Esophagus muscularis mucosa (tissue), 4 donors: ENCODE measurements around the gene AFP.

Experiments used
- EP300 ChIP-seq: sonication (generic); formaldehyde crosslinking; IDR thresholded peaks from one replicate; pipeline ENCODE4 v1.6.1; 2017; ENCODE audit warnings: antibody characterized with exemption
- POLR2A ChIP-seq: fragments of 450-650 bp; IDR thresholded peaks from one replicate; pipeline ENCODE4 v1.6.1; 2017; ENCODE audit warnings: antibody characterized with exemption, moderate library complexity, mild to moderate bottlenecking, low read depth
- POLR2AphosphoS5 ChIP-seq, 2 donors: sonication (generic); formaldehyde crosslinking; IDR thresholded peaks; one replicate each; pipeline ENCODE4 v1.6.1; 2017; ENCODE audit warnings: antibody characterized with exemption in 2 of 2
- TF ChIP-seq, protein P1 (sequence below), 3 experiments: fragments of 200-600 bp in 2 of 3; fragments of 450-650 bp in 1 of 3; sonication (generic) in 2 of 3; IDR thresholded peaks; one replicate each; pipeline ENCODE4 v1.5.1; 2017 to 2019; ENCODE audit warnings: antibody characterized with exemption in 3 of 3, mild to moderate bottlenecking in 2 of 3, moderate library complexity in 1 of 3

DNA sequence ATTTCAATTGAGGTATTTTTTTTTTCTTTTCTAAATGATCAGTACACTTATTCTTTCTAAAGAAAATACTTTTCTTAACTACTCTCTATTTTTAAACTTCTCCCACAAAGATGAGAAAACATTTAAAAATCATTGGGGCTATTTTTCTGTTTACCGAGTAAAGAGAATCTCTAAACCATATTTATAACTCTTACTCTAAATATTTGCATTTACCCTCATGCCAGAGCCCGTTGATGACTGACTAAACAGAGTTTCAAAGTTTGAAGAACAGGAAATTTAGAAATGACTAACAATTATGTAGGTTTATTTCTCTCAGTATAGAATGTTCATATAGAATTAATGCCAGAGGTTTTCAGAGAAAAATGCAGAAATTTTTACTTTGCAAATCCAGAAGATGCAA lies 34.6 kb upstream of the AFP start:
- TF ChIP-seq, protein P1, sequence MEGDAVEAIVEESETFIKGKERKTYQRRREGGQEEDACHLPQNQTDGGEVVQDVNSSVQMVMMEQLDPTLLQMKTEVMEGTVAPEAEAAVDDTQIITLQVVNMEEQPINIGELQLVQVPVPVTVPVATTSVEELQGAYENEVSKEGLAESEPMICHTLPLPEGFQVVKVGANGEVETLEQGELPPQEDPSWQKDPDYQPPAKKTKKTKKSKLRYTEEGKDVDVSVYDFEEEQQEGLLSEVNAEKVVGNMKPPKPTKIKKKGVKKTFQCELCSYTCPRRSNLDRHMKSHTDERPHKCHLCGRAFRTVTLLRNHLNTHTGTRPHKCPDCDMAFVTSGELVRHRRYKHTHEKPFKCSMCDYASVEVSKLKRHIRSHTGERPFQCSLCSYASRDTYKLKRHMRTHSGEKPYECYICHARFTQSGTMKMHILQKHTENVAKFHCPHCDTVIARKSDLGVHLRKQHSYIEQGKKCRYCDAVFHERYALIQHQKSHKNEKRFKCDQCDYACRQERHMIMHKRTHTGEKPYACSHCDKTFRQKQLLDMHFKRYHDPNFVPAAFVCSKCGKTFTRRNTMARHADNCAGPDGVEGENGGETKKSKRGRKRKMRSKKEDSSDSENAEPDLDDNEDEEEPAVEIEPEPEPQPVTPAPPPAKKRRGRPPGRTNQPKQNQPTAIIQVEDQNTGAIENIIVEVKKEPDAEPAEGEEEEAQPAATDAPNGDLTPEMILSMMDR (IDR thresholded peaks at IDR 0.05) = no peak
- TF ChIP-seq POLR2AphosphoS5 (IDR thresholded peaks at IDR 0.05) (no peak), EP300 (no peak), POLR2A (no peak)
